Tibial artery (tissue), 4 donors: ENCODE results near the gene ZPBP2.
"Not testable (repeated sequence)": the region's sequence is repeated elsewhere in the genome, so short reads cannot be mapped to it uniquely, and the experiment has no call there.

ENCODE experiments used
- DNase-seq, 2 donors: peaks; one replicate each; pipeline ENCODE4 v3.0.0-alpha.2; 2019
- H3K27ac ChIP-seq, 2 donors: fragments of 200-600 bp; sonication (generic) in 1 of 2; 1 replicate in 1 of 2; 2 replicates in 1 of 2; pipeline ENCODE4 v1.5.1; 2018 to 2019; ENCODE audit warnings: mild to moderate bottlenecking in 1 of 2
- H3K27me3 ChIP-seq, 2 donors: fragments of 200-600 bp; sonication (generic) in 1 of 2; one replicate each; pipeline versions ENCODE4 v1.5.1 to v1.6.0; 2016 to 2019
- H3K36me3 ChIP-seq, 3 donors: fragments of 200-600 bp; sonication (generic) in 2 of 3; one replicate each; pipeline ENCODE4 v1.5.1; 2016 to 2019; ENCODE audit warnings: mild to moderate bottlenecking in 2 of 3
- H3K4me1 ChIP-seq, 4 donors: fragments of 200-600 bp; sonication (generic) in 2 of 4; 1 replicate in 3 of 4; 2 replicates in 1 of 4; pipeline ENCODE4 v1.5.1; 2016 to 2019
- H3K4me3 ChIP-seq, 2 donors: fragments of 200-600 bp; sonication (generic) in 1 of 2; 1 replicate in 1 of 2; 2 replicates in 1 of 2; pipeline ENCODE4 v1.5.1; 2018 to 2019; ENCODE audit warnings: mild to moderate bottlenecking in 2 of 2
- H3K9me3 ChIP-seq, 3 donors: fragments of 200-600 bp; sonication (generic) in 1 of 3; one replicate each; pipeline ENCODE4 v1.5.1; 2016 to 2019
- intact Hi-C: fragments of 100-400 bp; cut with DNase I; formaldehyde crosslinking; loops from one replicate; pipeline ENCODE4 v1.15.0; 2023; ENCODE audit warnings: low total_unique reads
- TF ChIP-seq, protein P1 (sequence below), 2 experiments: fragments of 200-600 bp in 1 of 2; fragments of 450-650 bp in 1 of 2; IDR thresholded peaks; one replicate each; pipeline ENCODE4 v1.5.1; 2017 to 2019; ENCODE audit warnings: antibody characterized with exemption in 2 of 2, mild to moderate bottlenecking in 1 of 2, moderate library complexity in 1 of 2

ZPBP2 gene

DNA sequence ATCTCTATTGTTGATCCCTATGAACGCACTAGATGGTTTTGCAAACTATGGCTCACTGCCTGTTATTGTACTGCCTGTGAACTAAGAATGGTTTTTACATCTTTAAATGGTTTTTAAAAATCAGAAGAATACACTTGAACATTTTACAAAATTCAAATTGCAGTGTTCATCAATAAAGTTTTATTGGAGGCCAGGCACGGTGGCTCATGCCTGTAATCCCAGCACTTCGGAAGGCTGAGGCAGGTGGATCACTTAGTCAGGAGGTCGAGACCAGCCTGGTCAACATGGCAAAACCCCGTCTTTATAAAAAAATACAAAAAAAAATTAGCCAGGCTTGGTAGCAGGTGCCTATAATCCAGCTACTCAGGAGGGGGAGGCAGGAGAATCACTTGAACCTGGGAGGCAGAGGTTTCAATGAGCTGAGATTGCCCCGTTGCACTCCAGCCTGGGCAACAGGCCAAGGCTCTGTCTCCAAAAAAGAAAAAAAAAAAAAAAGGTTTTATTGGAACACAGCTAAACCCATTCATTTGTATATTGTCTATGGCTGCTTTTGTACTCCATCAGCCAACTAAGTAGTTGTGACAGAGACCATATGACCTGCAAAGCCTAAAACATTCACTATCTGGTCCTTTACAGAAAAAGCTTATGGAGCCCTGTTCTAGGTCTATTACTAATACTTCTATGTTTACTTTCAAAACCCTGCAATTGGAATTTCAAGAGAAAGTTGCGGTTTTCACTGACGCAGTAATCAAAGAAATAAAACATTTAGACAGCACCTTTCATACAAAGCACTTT is 22.8 kb upstream of the ZPBP2 start:
- no peak for DNase-seq
- Histone ChIP-seq H3K36me3 (no peaks in the 10 kb centered on the region), H3K27me3 (peaks cover 0 to 39% of the 10 kb centered on the region in 2 donors), H3K9me3 (no peaks in the 10 kb centered on the region), H3K27ac (no peak overlapping the region), H3K4me1 (no peaks in the 10 kb centered on the region), H3K4me3 (no peak overlapping the region)
- TF ChIP-seq, protein P1, sequence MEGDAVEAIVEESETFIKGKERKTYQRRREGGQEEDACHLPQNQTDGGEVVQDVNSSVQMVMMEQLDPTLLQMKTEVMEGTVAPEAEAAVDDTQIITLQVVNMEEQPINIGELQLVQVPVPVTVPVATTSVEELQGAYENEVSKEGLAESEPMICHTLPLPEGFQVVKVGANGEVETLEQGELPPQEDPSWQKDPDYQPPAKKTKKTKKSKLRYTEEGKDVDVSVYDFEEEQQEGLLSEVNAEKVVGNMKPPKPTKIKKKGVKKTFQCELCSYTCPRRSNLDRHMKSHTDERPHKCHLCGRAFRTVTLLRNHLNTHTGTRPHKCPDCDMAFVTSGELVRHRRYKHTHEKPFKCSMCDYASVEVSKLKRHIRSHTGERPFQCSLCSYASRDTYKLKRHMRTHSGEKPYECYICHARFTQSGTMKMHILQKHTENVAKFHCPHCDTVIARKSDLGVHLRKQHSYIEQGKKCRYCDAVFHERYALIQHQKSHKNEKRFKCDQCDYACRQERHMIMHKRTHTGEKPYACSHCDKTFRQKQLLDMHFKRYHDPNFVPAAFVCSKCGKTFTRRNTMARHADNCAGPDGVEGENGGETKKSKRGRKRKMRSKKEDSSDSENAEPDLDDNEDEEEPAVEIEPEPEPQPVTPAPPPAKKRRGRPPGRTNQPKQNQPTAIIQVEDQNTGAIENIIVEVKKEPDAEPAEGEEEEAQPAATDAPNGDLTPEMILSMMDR (IDR thresholded peaks at IDR 0.05): no peak
- intact Hi-C loops: no loop called here

DNA sequence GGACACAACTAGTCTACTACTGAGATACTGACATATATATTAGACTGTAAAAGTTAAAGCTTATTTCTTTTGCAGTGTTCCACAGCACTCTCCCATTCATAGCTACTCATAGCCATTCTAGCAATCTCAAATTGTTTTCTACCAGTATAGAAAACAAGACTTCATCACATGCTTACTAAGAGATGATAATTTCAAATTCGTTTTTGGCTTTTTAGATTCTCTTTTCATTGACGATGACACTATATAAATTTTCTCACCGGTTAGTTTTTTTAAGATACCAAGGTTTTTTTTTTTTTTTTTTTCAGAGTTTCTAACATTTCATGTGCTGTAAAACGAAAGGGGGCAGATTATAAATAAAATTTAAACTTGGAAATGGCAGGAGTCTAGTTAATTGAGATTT is 21.8 kb upstream of the ZPBP2 start:
- H3K9me3 ChIP-seq: no peaks in the 10 kb centered on the region
- intact Hi-C loops: no loop called here
- H3K4me3 ChIP-seq: no peak overlapping the region
- TF ChIP-seq, protein P1 (IDR thresholded peaks at IDR 0.05): no peak
- no peak for DNase-seq
- no peaks in the 10 kb centered on the region for H3K36me3 ChIP-seq
- no peak overlapping the region for H3K27ac ChIP-seq
- no peaks in the 10 kb centered on the region for H3K4me1 ChIP-seq
- peaks cover 0 to 31% of the 10 kb centered on the region in 2 donors for H3K27me3 ChIP-seq

DNA sequence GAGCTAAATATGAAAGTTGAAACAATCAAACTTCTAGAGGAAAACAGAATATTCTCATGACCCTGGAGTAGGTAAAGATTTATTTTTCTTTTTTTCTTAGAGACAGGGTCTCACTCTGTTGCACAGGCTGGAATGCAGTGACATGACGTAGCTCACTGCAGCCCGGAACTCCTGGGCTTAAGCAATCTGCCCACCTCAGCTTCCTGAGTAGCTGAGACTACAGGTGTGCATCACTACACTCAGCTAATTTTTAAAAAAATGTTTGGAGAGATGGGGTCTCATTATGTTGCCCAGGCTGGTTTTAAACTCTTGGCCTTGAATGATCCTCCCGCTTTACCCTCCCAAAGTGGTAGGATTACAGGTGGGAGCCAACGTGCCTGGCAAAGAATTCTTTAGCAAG is 19.4 kb upstream of the ZPBP2 start:
- TF ChIP-seq, protein P1 (IDR thresholded peaks at IDR 0.05): no peak
- H3K4me1 ChIP-seq: no peaks in the 10 kb centered on the region
- H3K4me3 ChIP-seq: no peak overlapping the region
- no peak overlapping the region for H3K27ac ChIP-seq
- H3K9me3 ChIP-seq: no peaks in the 10 kb centered on the region
- H3K36me3 ChIP-seq: no peaks in the 10 kb centered on the region
- intact Hi-C loops: no loop called here
- H3K27me3 ChIP-seq: peaks cover 0 to 31% of the 10 kb centered on the region in 2 donors
- no peak for DNase-seq

DNA sequence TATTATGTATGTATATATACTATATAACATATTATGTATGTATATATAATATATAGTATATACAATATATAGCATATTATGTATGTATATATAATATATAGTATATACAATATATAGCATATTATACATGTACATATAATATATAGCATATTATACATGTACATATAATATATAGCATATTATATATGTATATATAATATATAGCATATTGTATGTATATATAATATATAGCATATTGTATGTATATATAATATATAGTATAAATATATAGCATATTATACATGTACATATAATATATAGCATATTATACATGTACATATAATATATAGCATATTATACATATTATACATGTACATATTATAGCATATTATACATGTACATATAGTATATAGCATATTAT is 17.8 kb upstream of the ZPBP2 start:
- DNase-seq, H3K36me3 ChIP-seq, intact Hi-C loops: not testable (repeated sequence)

DNA sequence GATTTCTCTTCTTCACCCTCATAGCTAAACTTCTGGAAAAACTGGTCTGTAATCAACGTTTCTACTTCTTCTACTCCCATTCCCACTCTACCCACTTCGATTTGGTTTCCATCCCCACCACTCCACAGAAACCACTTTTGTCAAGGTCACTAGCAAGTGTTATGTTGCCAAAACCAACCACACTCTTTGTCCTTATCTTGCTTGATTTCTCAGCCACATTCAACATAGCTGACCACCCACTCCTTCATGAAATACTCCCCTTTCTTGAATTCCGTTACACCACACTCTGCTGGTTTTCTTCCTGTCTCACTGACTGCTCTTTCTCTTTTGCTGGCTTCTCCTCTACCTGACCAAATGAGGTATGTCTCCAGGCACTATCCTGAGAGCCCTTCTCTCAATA is 15.8 kb upstream of the ZPBP2 start:
- DNase-seq: no peak
- Histone ChIP-seq H3K4me1 (no peaks in the 10 kb centered on the region), H3K9me3 (no peaks in the 10 kb centered on the region), H3K36me3 (no peaks in the 10 kb centered on the region), H3K27ac (no peak overlapping the region), H3K4me3 (no peak overlapping the region), H3K27me3 (peaks cover 0 to 32% of the 10 kb centered on the region in 2 donors)
- TF ChIP-seq, protein P1 (IDR thresholded peaks at IDR 0.05): no peak
- intact Hi-C loops: no loop called here

More for the DNA sequence above, 17.8 kb upstream of the ZPBP2 start:
- H3K4me1 ChIP-seq, H3K27ac ChIP-seq, H3K9me3 ChIP-seq, H3K4me3 ChIP-seq: not testable (repeated sequence)
- peaks cover 0 to 31% of the 10 kb centered on the region in 2 donors for H3K27me3 ChIP-seq

DNA sequence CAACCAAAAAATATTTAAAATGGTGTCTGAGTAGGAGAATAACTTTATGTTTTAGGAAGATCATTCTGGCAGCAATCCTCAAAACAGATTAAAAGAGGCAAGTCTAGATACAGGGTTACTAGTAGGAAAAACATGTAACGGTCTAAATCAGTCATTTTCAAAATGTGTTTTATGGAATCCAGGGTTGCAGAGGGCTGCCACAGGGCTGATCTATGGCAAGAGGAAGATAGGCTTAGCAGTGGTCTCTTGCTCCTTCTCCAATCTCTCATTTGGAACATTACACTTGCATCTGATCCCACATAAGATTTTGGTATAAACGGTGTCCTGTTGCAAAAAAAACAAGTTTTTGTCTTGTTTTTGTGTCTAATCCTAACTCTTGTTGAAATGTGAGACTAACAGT is 13.1 kb upstream of the ZPBP2 start:
- no peak overlapping the region for H3K27ac ChIP-seq
- no peaks in the 10 kb centered on the region for H3K4me1 ChIP-seq
- H3K36me3 ChIP-seq: no peaks in the 10 kb centered on the region
- H3K27me3 ChIP-seq: peaks cover 0 to 31% of the 10 kb centered on the region in 2 donors
- intact Hi-C loops: no loop called here
- no peak overlapping the region for H3K4me3 ChIP-seq
- TF ChIP-seq, protein P1 (IDR thresholded peaks at IDR 0.05): no peak
- no peaks in the 10 kb centered on the region for H3K9me3 ChIP-seq
- no peak for DNase-seq

DNA sequence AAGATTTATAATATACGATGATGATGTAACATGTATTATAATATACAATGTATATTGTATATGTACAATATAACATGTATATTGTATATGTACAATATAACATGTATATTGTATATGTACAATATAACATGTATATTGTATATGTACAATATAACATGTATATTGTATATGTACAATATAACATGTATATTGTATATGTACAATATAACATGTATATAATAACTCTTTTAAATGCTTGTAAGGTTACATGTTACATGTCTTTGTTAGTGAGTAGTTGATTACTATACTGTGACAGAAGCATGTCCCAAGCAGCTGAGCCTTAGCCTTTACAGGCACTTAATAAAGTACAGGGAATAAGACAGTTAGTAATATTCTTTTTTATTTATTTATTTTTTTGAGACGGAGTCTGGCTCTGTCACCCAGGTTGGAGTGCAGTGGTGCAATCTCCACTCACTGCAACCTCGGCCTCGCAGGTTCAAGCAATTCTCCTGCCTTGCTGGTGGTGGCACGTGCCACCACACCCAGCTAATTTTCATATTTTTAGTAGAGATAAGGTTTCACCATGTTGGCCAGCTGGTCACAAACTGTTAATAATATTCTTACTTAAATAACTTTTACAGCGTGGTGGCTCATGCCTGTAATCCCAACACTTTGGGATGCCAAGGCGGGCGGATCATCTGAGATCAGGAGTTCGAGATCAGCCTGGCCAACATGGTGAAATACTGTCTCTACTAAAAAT is 11.9 kb upstream of the ZPBP2 start:
- H3K9me3 ChIP-seq, intact Hi-C loops, H3K4me1 ChIP-seq: not testable (repeated sequence)

More for the DNA sequence above, 11.9 kb upstream of the ZPBP2 start:
- peaks cover 0 to 37% of the 10 kb centered on the region in 2 donors for H3K27me3 ChIP-seq
- not testable (repeated sequence) for H3K36me3 ChIP-seq, H3K4me3 ChIP-seq, DNase-seq, H3K27ac ChIP-seq
